Stromal cell of bone marrow (primary cell): ENCODE results near the gene TMEM191C.
"Not testable (repeated sequence)": the region's sequence is repeated elsewhere in the genome, so short reads cannot be mapped to it uniquely, and the experiment has no call there.

Experiments
- DNase-seq: peaks from one replicate; pipeline ENCODE4 v3.0.0-alpha.2; 2012; ENCODE audit warnings: low read depth

The TMEM191C gene

DNA sequence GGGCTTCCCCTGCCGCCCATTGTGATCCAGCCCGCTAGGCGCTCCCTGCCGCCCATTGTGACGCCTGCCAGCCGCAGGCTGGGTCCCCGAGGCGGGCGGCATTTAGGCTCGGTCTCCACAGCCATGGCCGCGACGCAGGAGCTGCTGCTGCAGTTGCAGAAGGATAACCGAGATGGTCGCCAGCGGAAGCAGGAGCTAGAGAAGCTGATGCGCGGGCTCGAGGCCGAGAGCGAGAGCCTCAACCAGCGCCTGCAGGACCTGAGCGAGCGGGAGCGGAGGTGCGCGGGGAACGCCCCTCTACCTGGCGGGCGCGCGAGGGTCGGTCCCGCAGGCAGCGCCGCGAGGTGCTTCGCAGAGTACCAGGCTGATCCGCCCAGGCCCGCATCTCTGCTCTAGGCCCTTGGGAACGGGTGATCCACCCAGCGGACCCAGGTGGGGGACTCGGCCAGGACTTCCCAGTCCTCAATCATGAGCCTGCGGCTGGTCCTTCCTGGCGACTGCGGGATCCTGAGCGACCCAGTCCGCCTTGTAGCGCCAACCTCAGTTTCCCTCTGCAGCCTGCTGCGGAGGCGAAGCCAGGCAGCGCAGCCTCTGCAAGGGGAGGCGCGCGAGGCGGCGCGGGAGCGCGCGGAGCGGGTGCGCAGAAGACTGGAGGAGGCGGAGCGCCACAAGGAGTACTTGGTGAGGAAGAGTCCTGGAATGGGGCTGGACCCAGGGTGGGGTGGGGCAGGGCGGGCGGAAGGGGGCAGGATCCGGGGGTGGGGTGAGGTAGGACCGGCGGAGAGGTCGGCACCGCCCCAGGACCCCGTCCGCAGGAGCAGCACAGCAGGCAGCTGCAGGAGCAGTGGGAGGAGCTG, at the start of gene TMEM191C:
TMEM191C (plus strand) TSS at position 51 of the 857 bp plus-strand sequence; CDS start at position 124, 73 bp downstream.
- DNase-seq, result not testable (repeated sequence)

GRCh38 chr22:21417853-21418252, 49.3 kb upstream of the TMEM191C start:
- DNase-seq, result not testable (repeated sequence)

- DNase-seq, result not testable (repeated sequence)
Observed at GRCh38 chr22:21418974-21419638, 48.1 kb upstream of the TMEM191C start.

DNA sequence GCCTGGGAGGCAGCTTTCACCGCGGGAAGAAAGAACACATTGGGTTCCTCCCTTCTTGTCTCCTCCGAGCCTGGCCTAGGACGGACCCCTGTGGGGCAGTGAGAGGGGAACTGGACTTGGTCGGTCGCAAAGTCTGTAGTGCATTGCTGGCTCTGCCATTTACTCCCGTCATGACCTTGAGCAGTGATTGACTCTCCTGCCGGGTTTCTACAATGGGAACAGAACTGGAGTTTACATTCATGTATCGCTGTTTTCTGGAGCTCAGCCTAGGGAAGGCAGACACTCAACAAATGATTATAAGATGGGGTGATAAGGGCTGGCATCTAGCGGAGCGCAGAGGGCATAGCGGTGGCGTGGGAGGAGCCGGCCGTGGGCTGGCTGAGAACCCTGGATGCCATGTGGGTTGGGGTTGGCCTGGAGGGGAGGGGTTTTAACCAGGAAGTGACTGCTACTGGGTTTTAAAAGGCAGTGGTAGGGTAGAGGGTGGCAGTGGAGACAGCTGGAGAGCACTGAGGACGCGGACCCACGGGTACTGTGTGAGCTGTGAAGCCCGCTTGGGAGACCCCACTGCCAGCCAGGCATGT, 46.9 kb upstream of the TMEM191C start:
- DNase-seq, result not testable (repeated sequence)

- not testable (repeated sequence) for DNase-seq
Observed at GRCh38 chr22:21424084-21424709, 43.0 kb upstream of the TMEM191C start.

- not testable (repeated sequence) for DNase-seq
Observed at GRCh38 chr22:21434378-21435233, 32.6 kb upstream of the TMEM191C start.

GRCh38 chr22:21435998-21436810, 31.0 kb upstream of the TMEM191C start:
- DNase-seq, result not testable (repeated sequence)

DNA sequence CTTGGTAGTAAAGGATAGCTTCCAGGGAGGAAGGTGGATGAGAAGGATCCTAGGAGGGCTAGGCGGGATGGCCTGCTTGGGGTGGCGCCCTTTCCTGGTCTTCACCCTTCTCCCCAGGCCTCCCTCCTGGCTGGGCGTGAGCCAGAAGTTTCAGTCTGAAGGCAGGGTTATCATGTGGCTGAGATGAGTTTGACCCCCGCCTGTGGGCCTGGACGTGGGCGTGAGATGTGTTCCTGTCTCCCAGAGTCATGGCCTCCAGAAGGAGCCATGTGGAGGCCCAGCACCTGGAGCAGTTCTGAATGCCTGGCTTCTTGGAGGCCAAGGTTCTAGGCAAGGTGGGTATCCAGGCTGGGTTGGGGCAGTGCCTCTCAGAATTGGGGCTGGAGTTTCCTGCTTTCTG, 29.2 kb upstream of the TMEM191C start:
- not testable (repeated sequence) for DNase-seq

GRCh38 chr22:21440018-21440636, 27.1 kb upstream of the TMEM191C start:
- not testable (repeated sequence) for DNase-seq

DNA sequence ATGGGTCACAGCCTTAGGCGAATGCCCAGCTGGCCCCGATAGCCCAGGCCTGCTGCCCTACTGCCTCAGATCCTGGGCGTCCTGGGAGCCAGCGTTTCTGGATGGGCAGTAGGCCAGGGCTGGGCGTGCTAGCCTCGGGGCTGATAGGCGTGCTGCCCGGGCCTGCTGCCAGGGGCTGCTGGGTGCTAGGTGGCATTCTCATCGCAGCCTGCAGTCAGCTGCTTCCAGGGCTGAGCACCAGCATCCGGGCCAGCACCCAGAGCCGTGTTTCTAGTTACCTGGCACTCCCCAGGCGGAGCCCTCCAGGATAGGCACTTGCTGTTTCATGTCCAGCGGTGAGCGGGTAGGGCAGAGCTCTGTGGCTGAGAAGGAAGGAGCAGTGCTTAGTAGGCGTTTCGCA, 26.5 kb upstream of the TMEM191C start:
- not testable (repeated sequence) for DNase-seq

GRCh38 chr22:21441170-21441569, 26.0 kb upstream of the TMEM191C start:
- not testable (repeated sequence) for DNase-seq

DNA sequence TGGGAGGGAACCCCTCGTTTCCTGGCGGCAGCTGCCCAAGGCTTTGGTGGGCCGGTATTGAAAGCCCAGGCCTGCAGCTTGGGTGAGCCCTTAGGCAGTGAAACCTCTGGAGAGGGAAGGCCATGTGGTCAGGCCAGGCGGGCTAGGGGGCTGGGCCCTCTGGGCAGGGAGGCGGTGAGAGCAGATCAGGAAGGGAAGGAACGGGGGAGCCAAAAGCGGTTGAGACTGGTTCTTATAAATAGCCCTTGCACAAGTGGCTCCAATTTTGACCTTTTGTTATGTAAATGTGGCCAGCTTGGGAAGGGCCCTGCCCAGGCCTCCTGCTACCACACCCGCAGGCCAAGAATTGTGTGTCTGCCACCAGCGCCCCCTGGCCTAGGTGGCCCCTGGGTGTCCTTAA, 25.1 kb upstream of the TMEM191C start:
- not testable (repeated sequence) for DNase-seq

DNA sequence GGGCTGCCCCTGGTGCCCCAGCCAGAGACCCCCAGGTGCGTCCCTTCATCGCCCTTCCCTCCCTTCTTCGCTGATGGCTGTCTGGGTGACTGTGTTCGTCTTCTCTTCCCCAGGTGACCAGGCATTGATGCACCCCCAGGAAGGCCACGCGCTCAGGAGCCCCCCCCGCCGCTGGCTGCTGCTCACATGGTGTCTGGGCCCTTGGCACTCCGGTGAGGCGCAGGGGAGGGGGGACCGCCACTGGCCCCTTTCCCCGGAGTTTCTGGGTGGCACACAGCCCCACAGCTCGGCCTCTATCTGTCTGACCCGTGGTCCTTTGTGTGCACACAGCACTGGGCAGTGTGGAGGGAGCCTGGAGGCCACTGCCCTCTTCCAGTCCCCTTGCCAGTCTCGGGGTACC, 24.5 kb upstream of the TMEM191C start:
- DNase-seq, result not testable (repeated sequence)

DNA sequence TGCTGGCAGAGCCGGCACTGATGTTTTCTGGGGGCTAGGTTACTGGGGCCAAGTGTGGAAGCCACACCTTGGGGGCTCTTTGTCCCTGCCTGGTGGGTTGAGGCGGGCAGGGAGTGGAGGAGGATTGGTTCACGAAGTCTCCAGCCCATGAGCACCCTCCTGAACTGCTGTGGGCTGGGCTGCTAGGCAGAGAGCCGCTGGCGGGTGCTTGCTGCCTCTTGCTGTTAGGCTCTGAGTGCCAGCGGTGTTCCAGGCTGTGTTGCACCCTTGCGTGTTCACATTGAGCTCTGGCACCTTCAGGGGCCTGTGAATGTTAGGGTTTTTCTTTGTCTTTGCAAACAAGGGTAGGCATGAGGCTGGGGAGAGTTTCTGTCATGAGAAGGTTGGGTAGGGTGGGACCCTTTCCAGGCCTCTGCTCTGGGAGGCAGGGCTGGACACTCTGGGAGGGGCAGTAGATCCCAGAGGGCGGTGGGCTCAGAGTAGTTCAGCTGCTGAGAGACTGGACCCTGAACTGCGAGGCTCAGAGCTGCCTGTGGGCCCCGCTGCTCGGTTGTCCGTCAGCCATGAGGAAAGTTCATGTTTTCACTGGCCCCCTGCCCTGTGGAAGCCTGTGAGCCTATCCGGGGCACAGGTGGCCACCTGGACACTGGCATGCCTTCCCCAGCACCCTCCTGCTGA, 24.0 kb upstream of the TMEM191C start:
- DNase-seq, result no peak

DNA sequence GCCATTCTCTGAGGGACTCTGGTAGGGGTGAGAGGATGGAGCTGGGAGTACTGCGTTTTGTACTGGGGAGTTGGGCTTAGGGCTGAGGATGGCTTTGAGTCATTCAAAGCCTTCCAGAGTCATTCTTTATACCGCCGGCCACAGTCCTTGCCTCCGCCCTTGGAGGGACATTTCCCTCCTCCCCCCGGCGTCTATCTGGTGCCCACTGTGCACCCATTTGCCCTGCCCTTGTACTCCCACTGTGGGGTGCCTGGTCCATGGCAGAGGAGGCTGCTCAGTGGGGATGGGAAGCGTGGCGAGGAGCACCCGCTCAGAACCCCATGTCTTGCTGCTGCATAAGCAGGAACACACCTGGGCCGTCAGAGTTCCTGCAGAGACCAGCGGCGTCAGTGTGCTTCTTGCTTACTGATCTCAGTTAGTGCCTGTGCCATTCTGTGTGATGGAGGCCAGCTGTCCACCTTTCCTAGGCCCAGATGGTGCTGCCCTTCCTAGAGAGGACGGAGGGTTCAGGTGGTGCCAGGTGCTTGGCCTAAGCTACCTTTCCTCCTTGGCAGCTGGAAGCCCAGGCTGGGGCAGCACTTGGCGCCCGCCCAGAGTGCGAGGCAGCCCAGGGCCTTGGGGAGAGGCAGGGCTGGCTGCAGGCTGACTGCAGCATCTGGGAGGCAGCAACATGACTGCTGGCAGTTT, 23.3 kb upstream of the TMEM191C start:
- no peak for DNase-seq

- no peak for DNase-seq
Observed at GRCh38 chr22:21444701-21445436, 22.3 kb upstream of the TMEM191C start.

GRCh38 chr22:21445437-21446127, 21.6 kb upstream of the TMEM191C start:
- DNase-seq, result no peak
